GM19193 (cell line): ENCODE measurements around the gene PDE4D.

Experiments used
- POLR2A ChIP-seq: IDR thresholded peaks from 4 replicates; pipeline ENCODE4 v1.6.1; 2011; ENCODE audit not compliant: insufficient read depth, insufficient read length; ENCODE audit errors: extremely low read depth

The PDE4D gene

GRCh38 chr5:58923355-58923754, 970.2 kb downstream of the PDE4D start:
- TF ChIP-seq POLR2A: no peak

- no peak for TF ChIP-seq POLR2A
Measured at GRCh38 chr5:58922461-58923171, 970.9 kb downstream of the PDE4D start.

GRCh38 chr5:58921159-58921558, 972.4 kb downstream of the PDE4D start:
- no peak for TF ChIP-seq POLR2A

GRCh38 chr5:58919833-58920232, 973.7 kb downstream of the PDE4D start:
- no peak for TF ChIP-seq POLR2A
